ENCODE results near the gene MEIOB.

MEIOB gene

GRCh38 chr16:1810106-1810505 is 61.9 kb downstream of the MEIOB start (continued):
- TF ChIP-seq, protein P1, sequence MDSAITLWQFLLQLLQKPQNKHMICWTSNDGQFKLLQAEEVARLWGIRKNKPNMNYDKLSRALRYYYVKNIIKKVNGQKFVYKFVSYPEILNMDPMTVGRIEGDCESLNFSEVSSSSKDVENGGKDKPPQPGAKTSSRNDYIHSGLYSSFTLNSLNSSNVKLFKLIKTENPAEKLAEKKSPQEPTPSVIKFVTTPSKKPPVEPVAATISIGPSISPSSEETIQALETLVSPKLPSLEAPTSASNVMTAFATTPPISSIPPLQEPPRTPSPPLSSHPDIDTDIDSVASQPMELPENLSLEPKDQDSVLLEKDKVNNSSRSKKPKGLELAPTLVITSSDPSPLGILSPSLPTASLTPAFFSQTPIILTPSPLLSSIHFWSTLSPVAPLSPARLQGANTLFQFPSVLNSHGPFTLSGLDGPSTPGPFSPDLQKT (IDR thresholded peaks at IDR 0.05; ENCODE audit: borderline replicate concordance, low read depth, low read length), result no peak
- no peak for TF ChIP-seq ZNF664 (tag by site-specific recombination; IDR thresholded peaks at IDR 0.05)

DNA sequence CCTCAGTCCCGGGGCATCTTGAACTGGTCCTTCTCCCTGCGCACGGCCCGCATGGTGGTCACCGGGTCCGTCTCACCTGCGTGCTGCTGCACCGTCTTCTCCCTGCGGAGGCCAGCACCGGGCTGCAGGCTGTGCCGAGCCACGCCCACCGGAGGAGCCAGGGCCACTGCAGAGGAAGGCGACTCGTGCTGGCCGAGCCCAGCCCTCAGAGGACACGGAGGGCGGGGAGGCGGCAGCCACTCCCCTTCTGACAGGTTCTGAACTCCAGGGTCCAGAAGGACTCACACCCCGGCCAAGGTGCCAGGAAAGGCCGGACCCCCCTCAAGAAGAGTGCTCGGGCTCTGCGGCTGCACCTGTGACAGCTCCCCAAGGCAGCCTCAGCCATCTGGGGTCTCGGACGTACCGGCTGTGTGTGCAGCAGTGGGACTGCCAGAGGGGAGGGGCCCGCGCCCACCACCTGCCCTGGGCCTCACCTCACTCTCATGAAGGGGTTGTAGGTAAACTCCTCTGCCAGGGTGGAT is 62.6 kb downstream of the MEIOB start:
- ChIA-PET CTCF (no interaction called here), POLR2A (no interaction called here)
- Histone ChIP-seq H3K4me3 (ENCODE audit: low read depth, low read length) (no peak overlapping the region), H3K9me3 (ENCODE audit: control insufficient read depth, insufficient read depth, low read depth, low read length) (no peaks in the 10 kb centered on the region), H3K36me3 (ENCODE audit: control insufficient read depth in 2 of 2, insufficient read depth in 1 of 2, low read length in 2 of 2) (peaks cover 21 to 59% of the 10 kb centered on the region in 2 experiments; a peak in 2 of 3 replicates), H3K27ac (ENCODE audit: extremely low read depth, low read depth, low read length) (no peak overlapping the region), H3K4me1 (ENCODE audit: control insufficient read depth, insufficient read depth, low read length) (no peaks in the 10 kb centered on the region)
- TF ChIP-seq ZNF350 (tag by site-specific recombination; IDR thresholded peaks at IDR 0.05), result no peak
- no peak for TF ChIP-seq ZNF311 (tag by site-specific recombination; IDR thresholded peaks at IDR 0.05; ENCODE audit: borderline replicate concordance)
- TF ChIP-seq AEBP2 (tag by site-specific recombination; IDR thresholded peaks at IDR 0.05; ENCODE audit: borderline replicate concordance), result no peak
- TF ChIP-seq, protein P1 (IDR thresholded peaks at IDR 0.05; ENCODE audit: borderline replicate concordance, low read depth, low read length), result no peak
- TF ChIP-seq KLF9 (tag by site-specific recombination; IDR thresholded peaks at IDR 0.05; ENCODE audit: low read depth), result 0 out of 2 replicates have a peak, but pooled peaks have one; percentile 9

DNA sequence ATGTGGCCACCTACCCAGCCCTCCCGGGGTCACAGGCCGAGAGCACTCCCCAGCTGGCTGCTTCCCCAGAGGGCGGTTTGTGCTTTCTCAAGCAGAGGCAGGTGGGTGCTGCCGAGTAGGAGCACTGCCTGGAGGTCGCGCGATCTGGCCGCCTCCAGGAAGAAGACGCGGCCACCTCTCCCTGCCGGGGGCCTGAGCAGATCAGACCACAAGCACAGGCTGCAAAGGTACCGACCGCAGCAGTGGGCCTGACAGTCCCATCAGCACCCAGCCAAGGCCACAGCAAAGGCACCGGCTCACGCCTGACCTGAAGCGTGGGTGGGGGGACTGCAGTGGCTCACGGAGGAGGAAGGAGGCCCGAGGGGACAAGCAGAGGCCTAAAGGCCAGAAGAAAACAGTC is 63.3 kb downstream of the MEIOB start:
- Histone ChIP-seq H3K36me3 (ENCODE audit: control insufficient read depth in 2 of 2, insufficient read depth in 1 of 2, low read length in 2 of 2) (peaks cover 21 to 56% of the 10 kb centered on the region in 2 experiments; a peak in 2 of 3 replicates), H3K4me3 (ENCODE audit: low read depth, low read length) (no peak overlapping the region), H3K27ac (ENCODE audit: extremely low read depth, low read depth, low read length) (no peak overlapping the region), H3K9me3 (ENCODE audit: control insufficient read depth, insufficient read depth, low read depth, low read length) (no peaks in the 10 kb centered on the region), H3K4me1 (ENCODE audit: control insufficient read depth, insufficient read depth, low read length) (no peaks in the 10 kb centered on the region)
- POLR2A ChIA-PET, result no interaction called here
- CTCF ChIA-PET, result no interaction called here
- TF ChIP-seq INSM2 (tag by site-specific recombination; IDR thresholded peaks at IDR 0.05), result no peak
- no peak for TF ChIP-seq ZNF23 (tag by site-specific recombination; IDR thresholded peaks at IDR 0.05; ENCODE audit: borderline replicate concordance)
- TF ChIP-seq ZNF280C (tag by site-specific recombination; IDR thresholded peaks at IDR 0.05), result no peak
- TF ChIP-seq PRDM1 (tag by site-specific recombination; IDR thresholded peaks at IDR 0.05), result no peak
- no peak for TF ChIP-seq ZNF302 (tag by site-specific recombination; IDR thresholded peaks at IDR 0.05; ENCODE audit: low read depth)
- TF ChIP-seq ZNF292 (tag by site-specific recombination; IDR thresholded peaks at IDR 0.05; ENCODE audit: borderline replicate concordance, low read depth), result no peak
